ENCODE measurements around the gene FBXW7.

- TF ChIP-seq POLR2A (IDR thresholded peaks at IDR 0.05), result no peak
- no peak for TF ChIP-seq CTCF (IDR thresholded peaks at IDR 0.05)
- TF ChIP-seq POLR2AphosphoS5 (IDR thresholded peaks at IDR 0.05), result no peak
Measured at GRCh38 chr4:152304220-152304619, 231.7 kb downstream of the FBXW7 start.

Data from breast epithelium (tissue), 3 donors.